Measurements from ENCODE around the gene GUCA1A.
"Not testable (repeated sequence)": the region's sequence is repeated elsewhere in the genome, so short reads cannot be mapped to it uniquely, and the experiment has no call there.

Gene GUCA1A

GRCh38 chr6:42210551-42210950 lies 37.4 kb downstream of the GUCA1A start:
- Histone ChIP-seq H3K9ac (ENCODE audit: low read length) (no peak overlapping the region), H3K36me3 (replicated peaks; ENCODE audit: low read depth, low read length) (peaks cover 47% of the 10 kb centered on the region)

GRCh38 chr6:42211726-42212125 lies 38.6 kb downstream of the GUCA1A start:
- peaks cover 35% of the 10 kb centered on the region for H3K79me2 ChIP-seq (ENCODE audit: low read length)
- H3K27me3 ChIP-seq (ENCODE audit: low read depth, low read length), result no peaks in the 10 kb centered on the region
- H3K4me1 ChIP-seq (ENCODE audit: low read length), result peaks cover 52% of the 10 kb centered on the region
- peak overlapping the region; percentile 75 for H3K4me2 ChIP-seq (ENCODE audit: low read length)
- H3K36me3 ChIP-seq (replicated peaks; ENCODE audit: low read depth, low read length), result peaks cover 38% of the 10 kb centered on the region
- TF ChIP-seq EZH2phosphoT487 (IDR thresholded peaks at IDR 0.05; ENCODE audit: low read depth) (no peak), CTCF (IDR thresholded peaks at IDR 0.05; ENCODE audit: low read depth, low read length) (no peak)
- H3K27ac ChIP-seq (ENCODE audit: low read length), result peak overlapping the region; percentile 83
- H3K9ac ChIP-seq (ENCODE audit: low read length), result peak overlapping the region; percentile 48
- H4K20me1 ChIP-seq (ENCODE audit: insufficient read depth, low read length), result no peaks in the 10 kb centered on the region
- peak overlapping the region; percentile 54 for H3K4me3 ChIP-seq (ENCODE audit: low read length)
- H3K9me3 ChIP-seq (ENCODE audit: insufficient read depth, low read length), result no peaks in the 10 kb centered on the region
- no peak overlapping the region for H2AFZ ChIP-seq (ENCODE audit: low read depth, low read length)

More at GRCh38 chr6:42210551-42210950, 37.4 kb downstream of the GUCA1A start:
- Histone ChIP-seq H3K4me2 (ENCODE audit: low read length) (0 out of 2 replicates have a peak overlapping the region, but pooled peaks have one; percentile 75), H2AFZ (ENCODE audit: low read depth, low read length) (no peak overlapping the region), H3K9me3 (ENCODE audit: insufficient read depth, low read length) (no peaks in the 10 kb centered on the region), H4K20me1 (ENCODE audit: insufficient read depth, low read length) (no peaks in the 10 kb centered on the region), H3K27ac (ENCODE audit: low read length) (no peak overlapping the region), H3K4me1 (ENCODE audit: low read length) (peaks cover 46% of the 10 kb centered on the region), H3K4me3 (ENCODE audit: low read length) (no peak overlapping the region), H3K79me2 (ENCODE audit: low read length) (peaks cover 26% of the 10 kb centered on the region), H3K27me3 (ENCODE audit: low read depth, low read length) (no peaks in the 10 kb centered on the region)
- TF ChIP-seq EZH2phosphoT487 (IDR thresholded peaks at IDR 0.05; ENCODE audit: low read depth) (no peak), CTCF (IDR thresholded peaks at IDR 0.05; ENCODE audit: low read depth, low read length) (no peak)

- Histone ChIP-seq H3K4me3 (ENCODE audit: low read length) (peak overlapping the region; percentile 54; the same call in 1 of the 2 replicates), H3K27me3 (ENCODE audit: low read depth, low read length) (no peaks in the 10 kb centered on the region), H3K79me2 (ENCODE audit: low read length) (peaks cover 43% of the 10 kb centered on the region), H3K36me3 (replicated peaks; ENCODE audit: low read depth, low read length) (peaks cover 38% of the 10 kb centered on the region), H2AFZ (ENCODE audit: low read depth, low read length) (no peak overlapping the region), H3K9ac (ENCODE audit: low read length) (peak overlapping the region; percentile 48; the same call in 1 of the 2 replicates), H4K20me1 (ENCODE audit: insufficient read depth, low read length) (no peaks in the 10 kb centered on the region), H3K4me2 (ENCODE audit: low read length) (peak overlapping the region; percentile 75), H3K4me1 (ENCODE audit: low read length) (peaks cover 54% of the 10 kb centered on the region), H3K9me3 (ENCODE audit: insufficient read depth, low read length) (no peaks in the 10 kb centered on the region), H3K27ac (ENCODE audit: low read length) (peak overlapping the region; percentile 83)
- TF ChIP-seq EZH2phosphoT487 (IDR thresholded peaks at IDR 0.05; ENCODE audit: low read depth) (no peak), CTCF (IDR thresholded peaks at IDR 0.05; ENCODE audit: low read depth, low read length) (no peak)
Observed at GRCh38 chr6:42212442-42212841, 39.3 kb downstream of the GUCA1A start.

GRCh38 chr6:42216495-42216894 lies 43.3 kb downstream of the GUCA1A start:
- peaks cover 15% of the 10 kb centered on the region for H3K36me3 ChIP-seq (replicated peaks; ENCODE audit: low read depth, low read length)
- H3K4me3 ChIP-seq (ENCODE audit: low read length), result peak overlapping the region; percentile 86
- not testable (repeated sequence) for H2AFZ ChIP-seq (ENCODE audit: low read depth, low read length); H3K9me3 ChIP-seq (ENCODE audit: insufficient read depth, low read length); H3K27me3 ChIP-seq (ENCODE audit: low read depth, low read length); H4K20me1 ChIP-seq (ENCODE audit: insufficient read depth, low read length)
- peaks cover 71% of the 10 kb centered on the region for H3K4me1 ChIP-seq (ENCODE audit: low read length)
- H3K9ac ChIP-seq (ENCODE audit: low read length), result peak overlapping the region; percentile 89; the same call in 1 of the 2 replicates
- peaks cover 38% of the 10 kb centered on the region for H3K79me2 ChIP-seq (ENCODE audit: low read length)
- 0 out of 2 replicates have a peak overlapping the region, but pooled peaks have one; percentile 60 for H3K27ac ChIP-seq (ENCODE audit: low read length)
- peak overlapping the region; percentile 77 for H3K4me2 ChIP-seq (ENCODE audit: low read length)

Measured in OCI-LY3 (cell line).